HG03460 (cell line): ENCODE data around the gene FXYD3.

Experiments
- ATAC-seq: cut with Tn5 transposase; IDR thresholded peaks from one replicate; pipeline ENCODE4 v1.9.1; 2021; ENCODE audit not compliant: unreplicated experiment

Gene FXYD3

GRCh38 chr19:35115177-35115951, at the start of gene FXYD3:
FXYD3 (plus strand) TSS chr19:35115823; CDS start chr19:35119377, 3,554 bp downstream.
- ATAC-seq: no peak

- ATAC-seq: no peak
Measured at GRCh38 chr19:35066121-35066520, 49.5 kb upstream of the FXYD3 start.

DNA sequence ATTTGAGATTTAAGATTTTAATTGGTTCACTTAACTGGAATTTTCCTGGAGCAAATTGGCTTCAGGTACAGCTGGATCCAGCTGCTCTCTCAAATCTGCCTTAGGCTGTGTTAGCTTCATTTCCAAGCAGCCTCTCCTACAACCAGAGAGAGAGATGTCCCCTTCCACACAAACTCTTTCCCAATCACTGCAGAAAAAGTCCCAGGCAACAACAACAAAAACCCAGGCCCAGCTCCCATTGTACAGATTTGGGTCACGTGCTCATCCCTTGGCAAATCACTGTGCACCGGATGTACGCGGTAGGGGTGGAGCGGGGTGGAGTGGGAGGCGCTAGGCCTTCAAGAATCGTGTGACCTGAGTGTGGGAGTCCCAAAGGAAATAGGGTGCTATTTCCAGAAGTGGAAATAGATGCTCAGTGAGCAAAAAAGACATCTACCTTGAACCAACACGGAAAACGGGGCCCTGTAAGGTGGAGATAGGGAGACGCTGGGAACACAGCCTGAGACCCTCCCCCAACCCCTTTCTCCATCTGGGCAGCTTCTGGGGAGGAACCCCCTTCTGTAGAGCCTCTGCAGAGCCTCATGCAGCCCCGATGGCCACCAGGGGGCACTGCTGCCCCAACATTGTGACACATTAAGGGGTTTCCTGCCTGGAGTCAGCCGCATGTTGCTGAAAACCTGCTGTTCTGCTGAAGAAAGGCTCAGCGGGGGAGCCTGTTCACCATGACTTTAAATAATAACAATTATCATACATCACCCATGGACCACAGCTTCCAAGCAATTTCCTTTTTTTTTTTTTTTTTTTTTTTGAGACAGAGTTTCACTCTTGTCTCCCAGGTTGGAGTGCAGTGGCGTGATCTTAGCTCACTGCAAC, 48.7 kb upstream of the FXYD3 start:
- ATAC-seq: peak; percentile 59

GRCh38 chr19:35068941-35069634, 46.5 kb upstream of the FXYD3 start:
- no peak for ATAC-seq

- ATAC-seq: no peak
Measured at GRCh38 chr19:35069696-35070095, 45.9 kb upstream of the FXYD3 start.

DNA sequence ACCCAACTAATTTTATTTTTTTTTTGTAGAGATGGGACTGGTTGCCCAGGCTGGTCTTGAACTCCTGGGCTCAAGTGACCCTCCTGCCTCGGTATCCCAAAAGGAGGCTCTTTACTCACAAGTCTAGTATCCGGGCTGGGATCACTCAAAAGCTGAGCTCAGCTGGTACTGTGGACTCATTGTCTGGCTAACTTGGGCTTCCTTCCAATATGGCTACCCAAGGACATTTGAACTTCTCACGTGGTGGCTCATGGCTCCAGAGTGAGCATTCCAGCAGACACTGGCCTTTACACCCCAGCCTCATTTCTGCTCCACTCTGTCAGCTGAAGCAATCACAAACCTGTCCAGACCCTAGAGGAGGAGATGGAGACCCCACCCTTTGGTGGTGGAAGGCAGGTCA, 45.2 kb upstream of the FXYD3 start:
- ATAC-seq: no peak

DNA sequence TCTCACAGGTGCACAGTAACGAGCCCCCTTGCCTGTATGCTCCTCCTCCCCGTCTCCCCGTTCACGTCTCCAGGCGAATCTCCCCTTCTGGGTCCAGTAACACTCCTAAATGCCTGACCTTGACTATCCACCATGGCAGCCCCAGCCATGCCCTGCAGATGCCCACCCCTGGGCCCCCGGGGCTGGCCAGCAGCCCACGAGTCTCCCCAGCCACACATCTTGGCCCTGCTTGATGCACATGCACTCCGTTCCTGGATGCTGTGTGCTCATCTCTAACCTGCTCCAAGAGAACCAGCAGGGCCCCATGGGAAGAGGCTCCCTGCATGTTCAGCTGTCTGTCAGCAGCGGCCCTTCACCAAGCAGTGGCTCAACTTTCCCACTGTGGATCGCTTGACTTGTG, 42.1 kb upstream of the FXYD3 start:
- no peak for ATAC-seq

DNA sequence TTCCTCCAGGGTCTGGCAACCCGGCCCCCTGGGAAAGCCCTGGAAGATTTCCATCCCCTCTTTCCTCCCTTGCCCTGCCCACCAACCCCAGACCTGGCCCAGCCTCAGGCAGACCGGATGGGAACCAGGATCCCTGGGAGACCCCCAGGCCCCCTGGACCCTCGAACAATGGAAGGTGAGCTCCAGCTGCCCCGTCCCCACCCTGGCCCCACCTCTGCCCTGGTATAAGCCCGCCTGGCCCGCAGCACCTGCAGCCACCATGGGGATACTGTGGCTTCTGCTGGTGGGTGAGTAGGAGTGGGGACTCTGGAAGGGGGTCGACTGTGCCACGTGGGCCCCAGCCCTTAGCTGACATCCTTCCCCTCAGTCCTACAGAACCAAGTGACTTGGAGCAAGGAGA, 41.7 kb upstream of the FXYD3 start:
- no peak for ATAC-seq

DNA sequence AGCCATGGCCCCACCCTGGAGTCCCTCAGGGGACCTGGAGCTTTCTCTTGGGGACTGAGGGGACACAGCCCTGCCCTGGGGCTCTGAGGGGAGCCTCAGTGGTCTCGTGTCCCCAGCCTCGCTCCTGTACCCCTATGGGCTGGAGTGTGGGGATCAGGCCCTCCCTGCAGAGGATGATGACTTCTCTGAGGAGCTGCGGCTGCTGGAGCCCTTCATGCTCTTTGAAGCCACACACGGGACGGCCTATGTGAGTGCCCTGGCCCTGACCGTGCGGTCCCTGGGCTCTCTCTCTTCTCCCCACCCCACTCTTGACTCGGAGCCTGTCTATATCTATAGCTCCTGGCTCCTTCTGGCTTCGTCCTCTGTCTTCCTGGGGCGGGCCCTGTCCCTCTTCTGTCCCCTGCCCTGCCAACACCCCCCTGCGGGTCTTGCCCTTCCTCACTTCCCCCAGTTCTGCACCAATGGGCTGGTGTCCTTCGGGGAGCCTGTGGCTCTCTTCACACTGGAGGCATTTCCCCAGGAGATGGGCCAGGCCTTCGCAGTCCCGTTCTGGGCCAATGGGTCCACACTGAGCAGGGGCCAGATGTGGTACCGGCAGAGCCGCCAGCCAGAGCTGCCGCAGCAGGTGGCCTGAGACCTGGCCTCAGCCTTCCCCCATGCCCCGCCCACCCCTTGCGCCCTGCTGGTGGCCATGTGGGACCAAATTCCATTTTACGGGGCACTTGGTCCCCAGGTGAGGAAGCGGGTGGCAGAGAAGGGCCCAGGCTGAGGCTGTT, 41.0 kb upstream of the FXYD3 start:
- no peak for ATAC-seq

DNA sequence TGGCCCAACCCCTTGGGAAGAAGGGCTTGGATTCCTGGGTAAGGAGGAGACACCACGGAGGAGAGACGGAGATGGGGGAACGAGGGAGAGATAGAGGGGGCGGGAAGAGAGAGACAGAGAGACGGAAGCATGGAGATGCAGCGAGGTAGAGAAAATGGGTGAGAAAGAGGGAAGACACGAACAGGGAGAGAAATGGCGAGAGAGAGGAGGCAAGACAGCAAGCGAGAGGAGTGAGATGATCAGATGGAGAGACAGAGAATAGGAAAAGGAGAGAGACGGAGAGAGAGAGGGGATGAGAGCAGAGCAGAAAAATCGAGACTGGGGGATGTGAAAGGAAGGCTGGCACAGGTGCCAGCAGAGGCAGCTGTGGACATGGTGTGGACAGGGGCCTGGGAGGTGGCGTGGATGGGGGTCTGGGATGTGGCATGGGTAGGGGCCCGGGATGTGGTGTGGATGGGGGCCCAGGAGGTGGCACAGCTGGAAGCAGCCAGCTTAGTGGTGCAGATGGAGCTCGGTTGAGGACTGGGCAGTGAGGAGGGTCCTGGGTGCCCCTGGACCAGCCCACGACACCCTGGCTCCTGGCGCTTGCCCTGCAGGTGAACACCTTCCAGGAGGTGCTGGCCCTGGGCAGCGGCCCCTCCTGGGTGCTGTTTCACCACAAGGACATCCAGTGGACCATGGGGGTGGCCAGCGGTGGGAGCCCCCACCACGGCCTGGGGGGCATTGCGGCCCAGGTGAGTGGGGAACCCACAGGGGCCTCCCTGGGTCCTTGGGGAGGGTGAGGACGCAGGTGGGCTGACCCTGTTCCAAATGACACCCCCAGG, 40.2 kb upstream of the FXYD3 start:
- ATAC-seq: no peak

DNA sequence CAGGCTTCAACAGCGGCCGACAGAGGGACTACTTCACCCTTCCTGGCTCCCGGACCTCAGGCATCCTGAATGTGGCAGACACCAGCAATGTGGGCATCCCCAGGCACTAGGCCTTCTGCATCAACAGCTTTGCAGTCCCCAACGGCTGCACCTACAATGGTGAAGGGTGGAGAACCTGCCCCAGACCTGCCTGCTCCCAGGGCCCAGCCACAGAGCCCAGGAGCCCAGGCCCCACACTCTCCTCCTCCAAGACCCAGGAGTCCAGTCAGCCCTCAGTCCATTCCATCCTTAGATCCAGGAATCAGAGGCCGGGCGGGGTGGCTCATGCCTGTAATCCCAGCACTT, 39.6 kb upstream of the FXYD3 start:
- ATAC-seq: no peak

- ATAC-seq: no peak
Measured at GRCh38 chr19:35076657-35077056, 39.0 kb upstream of the FXYD3 start.

DNA sequence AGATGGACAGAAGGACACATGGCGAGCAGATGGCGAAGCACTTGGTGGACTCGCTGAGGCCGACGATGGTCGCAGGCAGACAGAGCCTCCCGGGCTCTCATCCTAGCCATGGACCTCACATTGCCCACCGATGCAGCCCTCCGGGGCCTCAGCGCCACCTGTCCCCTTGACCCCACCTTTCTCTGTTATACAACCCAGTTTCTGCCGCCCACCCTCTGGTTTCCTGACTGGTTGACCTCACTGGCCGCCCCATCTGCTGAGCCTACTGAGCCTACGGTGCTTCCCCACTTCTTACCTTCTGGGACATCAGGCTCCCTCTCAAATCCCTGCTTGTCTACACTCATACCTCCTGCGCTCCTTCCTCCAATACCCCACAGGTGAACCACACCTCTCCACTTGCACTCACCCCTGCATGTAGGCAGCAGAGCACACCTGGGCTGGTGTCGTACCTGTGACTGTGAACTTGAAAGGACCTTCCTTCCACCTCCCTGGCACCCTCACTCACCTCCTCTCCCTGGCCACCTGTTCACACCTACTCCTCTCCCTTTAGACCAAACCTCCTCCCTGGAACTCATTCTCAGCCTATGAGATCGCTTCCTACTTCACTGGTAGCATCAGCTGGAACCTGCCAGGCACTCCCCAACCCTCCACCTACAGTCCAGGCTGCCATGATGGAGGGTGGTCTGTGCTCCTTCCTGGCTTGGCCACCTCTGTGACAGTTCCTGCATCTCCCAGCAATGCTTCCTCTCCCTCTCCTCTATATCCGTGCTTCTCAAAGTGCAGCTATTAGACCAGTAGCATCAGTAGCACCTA, 38.0 kb upstream of the FXYD3 start:
- ATAC-seq: no peak

GRCh38 chr19:35079826-35080225, 35.8 kb upstream of the FXYD3 start:
- no peak for ATAC-seq

- no peak for ATAC-seq
Measured at GRCh38 chr19:35080613-35081170, 34.9 kb upstream of the FXYD3 start.

DNA sequence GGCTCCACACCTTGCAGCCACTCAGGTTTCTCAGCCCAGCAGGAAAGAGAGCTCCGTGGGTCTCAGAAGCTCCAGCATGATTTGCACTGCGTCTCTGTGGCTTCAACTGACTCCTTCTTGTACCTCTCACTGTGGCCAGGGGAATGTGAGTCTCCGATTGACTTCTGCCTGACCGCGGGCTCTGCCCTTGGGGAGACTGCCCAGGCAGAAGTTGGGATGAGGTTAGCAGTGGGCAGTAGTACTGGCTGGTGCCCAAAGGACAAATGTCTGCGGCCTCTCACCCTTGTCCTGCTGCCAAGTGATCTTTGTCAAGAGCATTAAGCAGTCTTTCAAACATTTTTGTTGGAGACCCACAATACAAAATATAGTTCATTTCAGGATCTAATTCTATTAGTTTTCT, 34.4 kb upstream of the FXYD3 start:
- no peak for ATAC-seq

- no peak for ATAC-seq
Measured at GRCh38 chr19:35083691-35084508, 31.7 kb upstream of the FXYD3 start.

- no peak for ATAC-seq
Measured at GRCh38 chr19:35084509-35084762, 31.2 kb upstream of the FXYD3 start.
